IMR-90 (cell line): ENCODE measurements around the gene CNNM3. TPM values are rescaled to one million over a fixed set of nuclear protein-coding genes. Genes with fewer than 3 reads are reported as not detected.

ENCODE experiments used
- ATAC-seq: fragments of 200-7000 bp; cut with Tn5 transposase; 2 replicates; pipeline ENCODE4 v1.9.1; 2020; ENCODE audit warnings: low read depth, mild to moderate bottlenecking, moderate library complexity
- BruUV-seq: library from RNA; stranded (reverse); fragments of 400-500 nt; replicated peaks from 2 replicates; lab custom pipeline; 2021; lab: Mats Ljungman, UMichigan
- CTCF ChIA-PET: fragments of 300-600 bp; formaldehyde crosslinking; extraction: SDS; loops from one replicate; lab custom pipeline; 2021; ENCODE audit warnings: antibody characterized with exemption; lab: Yijun Ruan, JAX
- POLR2A ChIA-PET: fragments of 300-600 bp; sonication (Branson Sonifier 250); formaldehyde crosslinking; loops from one replicate; lab custom pipeline; 2022; ENCODE audit warnings: antibody characterized with exemption; ENCODE audit not compliant: unreplicated experiment; lab: Charles Lee
- DNase-seq: peaks from one replicate; pipeline ENCODE4 v3.0.0; 2013
- H2AFZ ChIP-seq: replicated peaks from 2 replicates; pipeline ENCODE3; 2013; ENCODE audit warnings: low read length, mild to moderate bottlenecking; ENCODE audit not compliant: poor library complexity
- H2AK5ac ChIP-seq: 2 replicates; pipeline ENCODE4 v1.6.1; 2013; ENCODE audit warnings: low read depth, low read length, inconsistent platforms
- H2AK9ac ChIP-seq: replicated peaks from 2 replicates; pipeline ENCODE3; 2013; ENCODE audit warnings: mild to moderate bottlenecking, low read depth, low read length, moderate library complexity; ENCODE audit not compliant: poor library complexity
- H2BK120ac ChIP-seq: 2 replicates; pipeline ENCODE4 v1.6.1; 2013; ENCODE audit warnings: low read depth, low read length, inconsistent platforms
- H2BK15ac ChIP-seq: 3 replicates; pipeline ENCODE4 v1.6.1; 2013; ENCODE audit warnings: low read depth, low read length, inconsistent platforms
- H2BK20ac ChIP-seq: 2 replicates; pipeline ENCODE4 v1.6.1; 2013; ENCODE audit warnings: low read depth, mild to moderate bottlenecking, inconsistent platforms, low read length, moderate library complexity
- H2BK5ac ChIP-seq: 2 replicates; pipeline ENCODE4 v1.6.1; 2013; ENCODE audit warnings: mild to moderate bottlenecking, low read depth, low read length, inconsistent platforms; ENCODE audit not compliant: poor library complexity, severe bottlenecking
- H3K14ac ChIP-seq: replicated peaks from 2 replicates; pipeline ENCODE4 v1.6.1; 2013; ENCODE audit warnings: low read depth, low read length, inconsistent platforms
- H3K18ac ChIP-seq: 2 replicates; pipeline ENCODE4 v1.6.1; 2013; ENCODE audit warnings: low read depth, low read length, control low read depth
- H3K23ac ChIP-seq: 2 replicates; pipeline ENCODE4 v1.6.1; 2013; ENCODE audit warnings: low read depth, low read length, inconsistent platforms
- H3K27ac ChIP-seq: 2 replicates; pipeline ENCODE4 v1.5.1; 2013; ENCODE audit warnings: mild to moderate bottlenecking, control low read depth, low read length; ENCODE audit not compliant: insufficient read depth
- H3K27me3 ChIP-seq: 2 replicates; pipeline ENCODE4 v1.6.1; 2013; ENCODE audit warnings: low read length; ENCODE audit not compliant: control insufficient read depth, insufficient read depth
- H3K36me3 ChIP-seq: 2 replicates; pipeline ENCODE4 v1.6.1; 2013; ENCODE audit warnings: low read length, mixed read lengths; ENCODE audit not compliant: control insufficient read depth, insufficient read depth
- H3K4ac ChIP-seq: 2 replicates; pipeline ENCODE4 v1.6.1; 2013; ENCODE audit warnings: low read depth, low read length, inconsistent platforms
- H3K4me1 ChIP-seq: 2 replicates; pipeline ENCODE4 v1.6.1; 2013; ENCODE audit warnings: low read length, mixed read lengths; ENCODE audit not compliant: control insufficient read depth, insufficient read depth
- H3K4me2 ChIP-seq: 2 replicates; pipeline ENCODE4 v1.6.1; 2013; ENCODE audit warnings: low read depth, mild to moderate bottlenecking, control low read depth, low read length, moderate library complexity
- H3K4me3 ChIP-seq: 2 replicates; pipeline ENCODE4 v1.5.1; 2013; ENCODE audit warnings: low read depth, mild to moderate bottlenecking, control low read depth, low read length, moderate library complexity; ENCODE audit not compliant: insufficient read depth
- H3K56ac ChIP-seq: 2 replicates; pipeline ENCODE4 v1.6.1; 2013; ENCODE audit warnings: low read length, inconsistent platforms; ENCODE audit not compliant: insufficient read depth; ENCODE audit errors: extremely low read depth
- H3K79me1 ChIP-seq, 2 experiments: 2 replicates each; pipeline ENCODE4 v1.6.1; 2013; ENCODE audit warnings: low read length in 2 of 2, inconsistent platforms in 1 of 2, low read depth in 1 of 2
- H3K9ac ChIP-seq: 2 replicates; pipeline ENCODE4 v1.6.1; 2013; ENCODE audit warnings: low read depth, low read length, control low read depth
- H3K9me1 ChIP-seq: 2 replicates; pipeline ENCODE4 v1.6.1; 2013; ENCODE audit warnings: low read length, inconsistent platforms; ENCODE audit not compliant: insufficient read depth
- H3K9me3 ChIP-seq: 2 replicates; pipeline ENCODE4 v1.6.1; 2013; ENCODE audit warnings: low read length; ENCODE audit not compliant: control insufficient read depth, insufficient read depth
- H4K20me1 ChIP-seq: 2 replicates; pipeline ENCODE4 v1.6.1; 2013; ENCODE audit warnings: low read length, inconsistent platforms; ENCODE audit not compliant: insufficient read depth
- H4K5ac ChIP-seq: 2 replicates; pipeline ENCODE4 v1.6.1; 2013; ENCODE audit warnings: mild to moderate bottlenecking, low read depth, low read length, control low read depth
- H4K8ac ChIP-seq, 2 experiments: 2 replicates each; pipeline ENCODE4 v1.6.1; 2013; ENCODE audit warnings: low read depth in 2 of 2, low read length in 2 of 2, control low read depth in 1 of 2, inconsistent platforms in 1 of 2
- H4K91ac ChIP-seq: 2 replicates; pipeline ENCODE4 v1.6.1; 2013; ENCODE audit warnings: low read depth, low read length, inconsistent platforms; ENCODE audit not compliant: insufficient read depth
- BHLHE40 ChIP-seq: fragments of 150-350 bp; IDR thresholded peaks from 2 replicates; pipeline ENCODE4 v1.6.1; 2016; ENCODE audit warnings: mild to moderate bottlenecking, low read depth, low read length
- CEBPB ChIP-seq: IDR thresholded peaks from 2 replicates; pipeline ENCODE4 v1.6.1; 2012; ENCODE audit warnings: low read depth, low read length, improper control_type of control experiment
- CHD1 ChIP-seq: IDR thresholded peaks from 2 replicates; pipeline ENCODE4 v1.6.1; 2012; ENCODE audit warnings: low read depth, low read length, improper control_type of control experiment
- FOS ChIP-seq: fragments of 150-350 bp; IDR thresholded peaks from 2 replicates; pipeline ENCODE4 v1.6.1; 2016; ENCODE audit warnings: low read depth, low read length
- MAFK ChIP-seq: IDR thresholded peaks from 2 replicates; pipeline ENCODE4 v1.6.1; 2012; ENCODE audit warnings: low read depth, low read length, improper control_type of control experiment
- MAZ ChIP-seq: IDR thresholded peaks from 2 replicates; pipeline ENCODE4 v1.6.1; 2012; ENCODE audit warnings: low read depth, mild to moderate bottlenecking, low read length, improper control_type of control experiment, moderate library complexity, borderline replicate concordance
- MXI1 ChIP-seq: IDR thresholded peaks from 2 replicates; pipeline ENCODE4 v1.6.1; 2012; ENCODE audit warnings: low read depth, mild to moderate bottlenecking, low read length, moderate library complexity, borderline replicate concordance
- NFE2L2 ChIP-seq: fragments of 150-350 bp; IDR thresholded peaks from 2 replicates; pipeline ENCODE4 v1.6.1; 2016; ENCODE audit warnings: low read depth, mild to moderate bottlenecking, low read length
- POLR2A ChIP-seq: IDR thresholded peaks from 2 replicates; pipeline ENCODE4 v1.6.1; 2012; ENCODE audit warnings: mild to moderate bottlenecking, low read depth, low read length
- RAD21 ChIP-seq: IDR thresholded peaks from 2 replicates; pipeline ENCODE4 v1.6.1; 2012; ENCODE audit warnings: low read length, improper control_type of control experiment
- RCOR1 ChIP-seq: IDR thresholded peaks from 2 replicates; pipeline ENCODE4 v1.6.1; 2012; ENCODE audit warnings: mild to moderate bottlenecking, low read length, improper control_type of control experiment; ENCODE audit not compliant: insufficient replicate concordance
- RFX5 ChIP-seq: IDR thresholded peaks from 2 replicates; pipeline ENCODE4 v1.8.0; 2012; ENCODE audit warnings: low read depth, mild to moderate bottlenecking, low read length, moderate library complexity
- SMC3 ChIP-seq: fragments of 150-350 bp; IDR thresholded peaks from 2 replicates; pipeline ENCODE4 v1.6.1; 2016; ENCODE audit warnings: low read depth, mild to moderate bottlenecking, antibody characterized with exemption, low read length, moderate library complexity
- WGBS, 2 experiments: methylation state at CpG; one replicate each; pipeline versions ENCODE4 v1.1.5 to v1.1.7; 2013; ENCODE audit warnings: missing lambda C conversion rate in 2 of 2; ENCODE audit not compliant: insufficient read length in 1 of 2; ENCODE audit errors: extremely low coverage in 2 of 2; 5-methylcytosine and 5-hydroxymethylcytosine counted together
- dilution Hi-C: fragments of 300-500 bp; cut with HindIII; formaldehyde crosslinking; loops from one replicate; pipeline ENCODE4 v1.14.3; 2018; ENCODE audit warnings: low sequenced_read_pairs; ENCODE audit not compliant: unreplicated experiment
- in situ Hi-C: fragments of 300-500 bp; cut with MboI; formaldehyde crosslinking; loops from 3 replicates; pipeline ENCODE4 v1.14.3; 2019; ENCODE audit warnings: low sequenced_read_pairs, inconsistent platforms, mixed read lengths
- intact Hi-C: fragments of 100-400 bp; cut with micrococcal nuclease; formaldehyde crosslinking; loops from 2 replicates; pipeline ENCODE4 v1.10.0; 2022
- polyA plus RNA-seq, 3 experiments: library from polyadenylated mRNA; depleted of rRNA; stranded (reverse); fragments of >200 nt; gene quantifications; 2 replicates each; pipeline ENCODE4 v1.2.3, GENCODE V29; 2012; ENCODE audit warnings: low replicate concordance in 1 of 3
- total RNA-seq: library from RNA; depleted of rRNA; stranded (reverse); fragments of >200 nt; gene quantifications from 2 replicates; pipeline ENCODE4 v1.2.3, GENCODE V29; 2012
- TF ChIP-seq, protein P1 (sequence below): fragments of 150-350 bp; IDR thresholded peaks from 2 replicates; pipeline ENCODE4 v1.6.1; 2017; ENCODE audit warnings: mild to moderate bottlenecking, antibody characterized with exemption, low read length, low read depth
- TF ChIP-seq, protein P2 (sequence below): conservative IDR thresholded peaks from 2 replicates; pipeline ENCODE4 v1.5.1; 2012; ENCODE audit warnings: mild to moderate bottlenecking, low read depth, low read length, improper control_type of control experiment
- TF ChIP-seq, protein P3 (sequence below): fragments of 150-350 bp; IDR thresholded peaks from 2 replicates; pipeline ENCODE4 v1.6.1; 2016; ENCODE audit warnings: low read depth, mild to moderate bottlenecking, low read length, moderate library complexity, borderline replicate concordance

Gene CNNM3
- total and polyA plus RNA-seq, 2 of the 4 experiments (the other 2 are of a cell fraction): 2.3 to 6.1 TPM

DNA sequence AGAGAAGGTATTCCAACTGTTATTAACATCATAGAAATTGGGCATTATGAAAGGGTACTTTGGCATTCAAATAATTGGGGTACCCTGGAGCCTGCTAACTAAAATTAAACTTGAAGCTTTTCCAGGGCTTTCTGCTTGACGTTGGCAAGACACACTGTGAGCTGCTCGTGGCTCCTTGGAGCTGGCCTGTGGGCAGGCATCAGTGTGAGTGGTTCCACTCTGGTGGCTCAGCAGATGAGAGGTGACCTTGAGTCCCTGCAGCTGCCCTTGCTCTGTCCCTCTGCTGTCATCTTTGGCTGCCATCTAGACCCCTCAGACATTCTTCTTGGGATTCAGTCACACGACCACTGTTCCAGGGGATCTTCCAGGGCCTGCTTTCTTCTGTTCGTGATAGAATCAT is 6.7 kb downstream of the CNNM3 start:
- Histone ChIP-seq H2AK5ac (no peak overlapping the region), H3K9me1 (peaks cover 15% of the 10 kb centered on the region; the same call in 1 of the 2 replicates), H3K56ac (no peak overlapping the region), H2AK9ac (no peak overlapping the region), H3K18ac (no peak overlapping the region), H2BK120ac (no peak overlapping the region; the same call in 1 of the 2 replicates), H3K4me1 (peaks cover 8% of the 10 kb centered on the region; the same call in 1 of the 2 replicates), H3K27me3 (no peaks in the 10 kb centered on the region), H4K20me1 (peaks cover 51% of the 10 kb centered on the region), H2AFZ (no peak overlapping the region), H2BK5ac (no peak overlapping the region), H3K79me1 (peaks cover 20 to 57% of the 10 kb centered on the region in 2 experiments), H3K9ac (no peak overlapping the region), H3K4me3 (no peak overlapping the region), H2BK15ac (no peak overlapping the region), H3K36me3 (peaks cover 13% of the 10 kb centered on the region), H4K5ac (no peak overlapping the region), H3K4me2 (no peak overlapping the region), H3K14ac (no peak overlapping the region), H2BK20ac (no peak overlapping the region), H3K4ac (no peak overlapping the region), H4K8ac (no peak overlapping the region), H4K91ac (no peak overlapping the region), H3K23ac (no peak overlapping the region), H3K27ac (no peak overlapping the region), H3K9me3 (no peaks in the 10 kb centered on the region)
- dilution Hi-C loops (no loop called here), intact Hi-C loops (no loop called here), in situ Hi-C loops (no loop called here)
- TF ChIP-seq CHD1 (no peak), POLR2A (no peak), RAD21 (no peak), FOS (no peak), MAZ (no peak), RFX5 (no peak), MAFK (no peak), BHLHE40 (no peak), NFE2L2 (no peak), SMC3 (no peak), RCOR1 (no peak), MXI1 (no peak), CEBPB (no peak)
- TF ChIP-seq, protein P1, sequence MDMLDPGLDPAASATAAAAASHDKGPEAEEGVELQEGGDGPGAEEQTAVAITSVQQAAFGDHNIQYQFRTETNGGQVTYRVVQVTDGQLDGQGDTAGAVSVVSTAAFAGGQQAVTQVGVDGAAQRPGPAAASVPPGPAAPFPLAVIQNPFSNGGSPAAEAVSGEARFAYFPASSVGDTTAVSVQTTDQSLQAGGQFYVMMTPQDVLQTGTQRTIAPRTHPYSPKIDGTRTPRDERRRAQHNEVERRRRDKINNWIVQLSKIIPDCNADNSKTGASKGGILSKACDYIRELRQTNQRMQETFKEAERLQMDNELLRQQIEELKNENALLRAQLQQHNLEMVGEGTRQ: no peak
- TF ChIP-seq, protein P2, sequence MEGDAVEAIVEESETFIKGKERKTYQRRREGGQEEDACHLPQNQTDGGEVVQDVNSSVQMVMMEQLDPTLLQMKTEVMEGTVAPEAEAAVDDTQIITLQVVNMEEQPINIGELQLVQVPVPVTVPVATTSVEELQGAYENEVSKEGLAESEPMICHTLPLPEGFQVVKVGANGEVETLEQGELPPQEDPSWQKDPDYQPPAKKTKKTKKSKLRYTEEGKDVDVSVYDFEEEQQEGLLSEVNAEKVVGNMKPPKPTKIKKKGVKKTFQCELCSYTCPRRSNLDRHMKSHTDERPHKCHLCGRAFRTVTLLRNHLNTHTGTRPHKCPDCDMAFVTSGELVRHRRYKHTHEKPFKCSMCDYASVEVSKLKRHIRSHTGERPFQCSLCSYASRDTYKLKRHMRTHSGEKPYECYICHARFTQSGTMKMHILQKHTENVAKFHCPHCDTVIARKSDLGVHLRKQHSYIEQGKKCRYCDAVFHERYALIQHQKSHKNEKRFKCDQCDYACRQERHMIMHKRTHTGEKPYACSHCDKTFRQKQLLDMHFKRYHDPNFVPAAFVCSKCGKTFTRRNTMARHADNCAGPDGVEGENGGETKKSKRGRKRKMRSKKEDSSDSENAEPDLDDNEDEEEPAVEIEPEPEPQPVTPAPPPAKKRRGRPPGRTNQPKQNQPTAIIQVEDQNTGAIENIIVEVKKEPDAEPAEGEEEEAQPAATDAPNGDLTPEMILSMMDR: no peak
- TF ChIP-seq, protein P3, sequence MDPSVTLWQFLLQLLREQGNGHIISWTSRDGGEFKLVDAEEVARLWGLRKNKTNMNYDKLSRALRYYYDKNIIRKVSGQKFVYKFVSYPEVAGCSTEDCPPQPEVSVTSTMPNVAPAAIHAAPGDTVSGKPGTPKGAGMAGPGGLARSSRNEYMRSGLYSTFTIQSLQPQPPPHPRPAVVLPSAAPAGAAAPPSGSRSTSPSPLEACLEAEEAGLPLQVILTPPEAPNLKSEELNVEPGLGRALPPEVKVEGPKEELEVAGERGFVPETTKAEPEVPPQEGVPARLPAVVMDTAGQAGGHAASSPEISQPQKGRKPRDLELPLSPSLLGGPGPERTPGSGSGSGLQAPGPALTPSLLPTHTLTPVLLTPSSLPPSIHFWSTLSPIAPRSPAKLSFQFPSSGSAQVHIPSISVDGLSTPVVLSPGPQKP: no peak
- ATAC-seq (no peak), DNase-seq (no peak)
- BruUV-seq: no TSS peak
- POLR2A ChIA-PET: no interaction called here
- CTCF ChIA-PET: no interaction called here
- 77% methylated on average over 2 of the region's 4 CpGs; no CpG with 5 or more reads in 1 of the 2 experiments for WGBS, 2 experiments
